K562 (cell line): ENCODE measurements around the gene HSPB6. TPM values are rescaled to one million over a fixed set of nuclear protein-coding genes. Genes with fewer than 3 reads are reported as not detected.
A peak's percentile ranks its signal among the peaks of the same experiment; 100 is the strongest.

Source experiments
- BRD9 ChIP-seq: fragments of 450-650 bp; IDR thresholded peaks from 2 replicates; pipeline ENCODE4 v1.6.1; 2018; ENCODE audit warnings: low read depth; ENCODE audit not compliant: partially characterized antibody
- CBX8 ChIP-seq: fragments of 200-600 bp; sonication (generic); IDR thresholded peaks from 2 replicates; pipeline ENCODE4 v1.6.1; 2012; ENCODE audit warnings: borderline replicate concordance, mixed run types, low read depth, mild to moderate bottlenecking, moderate library complexity, mixed read lengths, low read length, control low read depth, inconsistent platforms; ENCODE audit not compliant: poor library complexity, severe bottlenecking; ENCODE audit errors: extremely low read depth
- CEBPZ ChIP-seq: fragments of 150-350 bp; IDR thresholded peaks from 2 replicates; pipeline ENCODE4 v1.6.1; 2014; ENCODE audit warnings: low read depth, mild to moderate bottlenecking, low read length, borderline replicate concordance
- EGR1 ChIP-seq: fragments of 450-650 bp; conservative IDR thresholded peaks from 2 replicates; pipeline ENCODE4 v1.6.1; 2017; ENCODE audit warnings: mild to moderate bottlenecking
- GATA2 ChIP-seq: sonication (generic); formaldehyde crosslinking; IDR thresholded peaks from 2 replicates; pipeline ENCODE4 v1.4.0; 2020; ENCODE audit warnings: mild to moderate bottlenecking, missing genetic modification reagents
- GTF2A2 ChIP-seq: IDR thresholded peaks from 2 replicates; pipeline ENCODE4 v1.6.1; 2016; ENCODE audit warnings: mild to moderate bottlenecking, missing genetic modification characterization, missing compliant biosample characterization
- HINFP ChIP-seq: fragments of 450-650 bp; conservative IDR thresholded peaks from 2 replicates; pipeline ENCODE4 v1.6.1; 2016; ENCODE audit warnings: missing genetic modification characterization, low read depth, mild to moderate bottlenecking, control low read depth, missing compliant biosample characterization
- HIVEP1 ChIP-seq: fragments of 250-450 bp; sonication (Bioruptor Pico); IDR thresholded peaks from 2 replicates; pipeline ENCODE4 v1.4.0; 2020; ENCODE audit warnings: mild to moderate bottlenecking
- RBM22 ChIP-seq: fragments of 200-400 bp; formaldehyde crosslinking; IDR thresholded peaks from 2 replicates; pipeline ENCODE4 v1.6.1; 2018; ENCODE audit warnings: low read length, low read depth; ENCODE audit not compliant: poor library complexity, severe bottlenecking
- TARDBP ChIP-seq: fragments of 450-650 bp; IDR thresholded peaks from 2 replicates; pipeline ENCODE4 v1.6.1; 2016
- THRA ChIP-seq: fragments of 450-650 bp; IDR thresholded peaks from 2 replicates; pipeline ENCODE4 v1.6.1; 2017; ENCODE audit warnings: mild to moderate bottlenecking, moderate library complexity
- TRIM25 ChIP-seq: fragments of 450-650 bp; IDR thresholded peaks from 2 replicates; pipeline ENCODE4 v1.7.0; 2016; ENCODE audit warnings: borderline replicate concordance
- ZBED1 ChIP-seq: IDR thresholded peaks from 2 replicates; pipeline ENCODE4 v1.6.1; 2014
- ZBTB17 ChIP-seq: fragments of 450-650 bp; formaldehyde crosslinking; IDR thresholded peaks from 2 replicates; pipeline ENCODE4 v1.4.0; 2020; ENCODE audit warnings: mild to moderate bottlenecking
- ZBTB26 ChIP-seq: fragments of 450-650 bp; formaldehyde crosslinking; IDR thresholded peaks from 2 replicates; pipeline ENCODE4 v1.4.0; 2022; ENCODE audit warnings: missing genetic modification characterization
- ZC3H8 ChIP-seq: fragments of 450-650 bp; IDR thresholded peaks from 2 replicates; pipeline ENCODE4 v1.6.1; 2017
- ZFPM2 ChIP-seq: fragments of 250-450 bp; sonication (Bioruptor Pico); IDR thresholded peaks from 2 replicates; pipeline ENCODE4 v1.5.1; 2022; ENCODE audit warnings: mild to moderate bottlenecking
- ZNF239 ChIP-seq: fragments of 250-450 bp; sonication (Bioruptor Pico); IDR thresholded peaks from 2 replicates; pipeline ENCODE4 v1.4.0; 2020; ENCODE audit warnings: mild to moderate bottlenecking
- ZNF584 ChIP-seq: fragments of 200-800 bp; sonication (Bioruptor generic); IDR thresholded peaks from 2 replicates; pipeline ENCODE4 v1.6.1; 2016; ENCODE audit warnings: low read depth, mild to moderate bottlenecking, missing genetic modification characterization, missing compliant biosample characterization
- polyA plus RNA-seq, 8 experiments: library from polyadenylated mRNA; depleted of rRNA in 4 of 8; stranded (reverse) in 5 of 8; unstranded in 3 of 8; fragments of >200 nt; fragmentation: Nextera tagmentation in 2 of 8; fragmentation: Illumina TruSeq in 1 of 8; extraction: Ambion mirVana in 2 of 8; extraction: Trizol in 1 of 8; gene quantifications; 2 replicates each; pipeline versions ENCODE4 v1.2.1 to v1.2.3, GENCODE V29; 2011 to 2014; ENCODE audit warnings: inconsistent platforms in 1 of 8, missing spikeins in 1 of 8
- total RNA-seq, 7 experiments: library from RNA; depleted of rRNA in 6 of 7; stranded (reverse); fragments of >200 nt in 6 of 7; fragmentation: Illumina TruSeq in 2 of 7; extraction: Trizol in 2 of 7; gene quantifications; 2 replicates each; pipeline versions ENCODE4 v1.2.1 to v1.2.3, GENCODE V29; 2011 to 2021; ENCODE audit warnings: low replicate concordance in 1 of 7

Gene HSPB6
- total and polyA plus RNA-seq, 9 of the 15 experiments (the other 6 are each of a cell fraction or from before 2014, with no cell fraction given), result 0.55 TPM; not detected in 8

GRCh38 chr19:35757749-35758608 lies 1.1 kb upstream of the HSPB6 start, which contains the start of gene PROSER3 (continued):
- no peak for TF ChIP-seq CBX8
- no peak for TF ChIP-seq GATA2 (CRISPR knock-in tag)
- no peak for TF ChIP-seq TRIM25
- TF ChIP-seq ZBTB17 (CRISPR knock-in tag), result peak; percentile 57; the same call in 1 of the 2 replicates
- no peak for TF ChIP-seq BRD9
- no peak for TF ChIP-seq ZNF239 (CRISPR knock-in tag)
- TF ChIP-seq GTF2A2, result no peak
- TF ChIP-seq EGR1, result peak; percentile 95
- no peak for TF ChIP-seq ZC3H8
- TF ChIP-seq ZBED1, result no peak
- TF ChIP-seq TARDBP, result peak; percentile 93
- TF ChIP-seq ZNF584 (CRISPR knock-in tag), result no peak
- peak; percentile 94 for TF ChIP-seq CEBPZ
- no peak for TF ChIP-seq ZBTB26 (CRISPR knock-in tag)
- TF ChIP-seq HINFP (tag), result no peak
- no peak for TF ChIP-seq ZFPM2 (CRISPR knock-in tag)
- TF ChIP-seq HIVEP1 (CRISPR knock-in tag), result no peak
- TF ChIP-seq RBM22, result peak; percentile 74
- TF ChIP-seq THRA, result no peak
